Psoas muscle (tissue), 8 donors: ENCODE measurements around the gene BMP6. TPM values are rescaled to one million over a fixed set of nuclear protein-coding genes. Genes with fewer than 3 reads are reported as not detected.
"Not testable (repeated sequence)": the region's sequence is repeated elsewhere in the genome, so short reads cannot be mapped to it uniquely, and the experiment has no call there.

Source experiments
- ATAC-seq, 4 donors: fragments of 200-7000 bp; cut with Tn5 transposase; one replicate each; pipeline ENCODE4 v1.9.1; 2020; ENCODE audit warnings: moderate library complexity in 3 of 4, mild to moderate bottlenecking in 2 of 4
- DNase-seq, 2 donors: peaks; one replicate each; pipeline ENCODE4 v3.0.0-alpha.2; 2020
- H3K27ac ChIP-seq: fragments of 200-600 bp; one replicate; pipeline ENCODE4 v1.8.0; 2022
- H3K27me3 ChIP-seq, 3 donors: fragments of 200-600 bp in 1 of 3; one replicate each; pipeline versions ENCODE4 v1.6.1 to v1.8.0; 2013 to 2022; ENCODE audit warnings: low read length in 2 of 3, mild to moderate bottlenecking in 2 of 3, moderate library complexity in 1 of 3; ENCODE audit not compliant: insufficient read depth in 3 of 3
- H3K36me3 ChIP-seq, 2 donors: fragments of 200-600 bp in 1 of 2; one replicate each; pipeline versions ENCODE4 v1.6.1 to v1.8.0; 2013 to 2022; ENCODE audit warnings: low read depth in 1 of 2, mild to moderate bottlenecking in 1 of 2, moderate library complexity in 1 of 2; ENCODE audit not compliant: insufficient read depth in 1 of 2
- H3K4me1 ChIP-seq: fragments of 200-600 bp; one replicate; pipeline ENCODE4 v1.8.0; 2022
- H3K4me3 ChIP-seq: fragments of 200-600 bp; one replicate; pipeline ENCODE4 v1.8.0; 2022; ENCODE audit warnings: mild to moderate bottlenecking
- H3K9me3 ChIP-seq: fragments of 200-600 bp; one replicate; pipeline ENCODE4 v1.8.0; 2022
- CTCF ChIP-seq: fragments of 200-600 bp; IDR thresholded peaks from one replicate; pipeline ENCODE4 v1.8.0; 2022; ENCODE audit warnings: antibody characterized with exemption
- WGBS, 3 donors: extraction: QIAGEN DNeasy Blood & Tissue Kit; methylation state at CpG; one replicate each; pipeline versions ENCODE4 v1.1.6 to v1.1.7; 2013; 5-methylcytosine and 5-hydroxymethylcytosine counted together
- intact Hi-C, 2 donors: fragments of 100-400 bp; cut with DNase I; formaldehyde crosslinking; loops; one replicate each; pipeline versions ENCODE4 v1.11.0 to v1.14.2; 2022
- polyA plus RNA-seq, 3 donors: library from polyadenylated mRNA; stranded (reverse); fragments of 200-250 nt; gene quantifications; one replicate each; pipeline ENCODE4 v1.2.3, GENCODE V29; 2013
- total RNA-seq, 4 donors: library from RNA; stranded (reverse); fragmentation: NEBNext Ultra II Directional in 2 of 4; extraction: Animal tissue kit (Norgen Biotek cat#: 25700) in 2 of 4; gene quantifications; one replicate each; pipeline versions ENCODE4 v1.2.1 to v1.2.4, GENCODE V29; 2021 to 2023
- donor health status: healthy with polysubstance abuse.
- donor health status: DM: no; HTN: no; CAD: no; lungs with moderate emphysema.
- donor health status: Bipolar disorder and iron deficiency.
- donor health status: healthy.
- donor health status: DM: yes; HTN: yes; CAD: no.
- donor health status: DM: no; HTN: no; CAD: no.
- donor health status: DM: no; HTN: no; CAD: no.
- donor health status: DM: yes; HTN: yes; CAD: no.

BMP6 gene
- total and polyA plus RNA-seq, 7 donors = 0.96 to 4.9 (median 3.4) TPM

- Histone ChIP-seq H3K36me3 (peaks cover 6 to 90% of the 10 kb centered on the region in 2 donors), H3K9me3 (no peaks in the 10 kb centered on the region), H3K4me3 (no peak overlapping the region), H3K4me1 (peaks cover 5% of the 10 kb centered on the region), H3K27me3 (no peaks in the 10 kb centered on the region), H3K27ac (no peak overlapping the region)
- no peak for TF ChIP-seq CTCF
- DNase-seq (no peak), ATAC-seq (no peak)
- intact Hi-C loops = no loop called here
- WGBS, 3 donors = 91 to 97% (median 91%) methylated on average over 6 of the region's 6 CpGs
Measured at GRCh38 chr6:7896465-7896987, 170.6 kb downstream of the BMP6 start.

GRCh38 chr6:7897461-7898192, 171.7 kb downstream of the BMP6 start:
- DNase-seq (no peak), ATAC-seq (no peak)
- Histone ChIP-seq H3K4me3 (no peak overlapping the region), H3K36me3 (peaks cover 6 to 90% of the 10 kb centered on the region in 2 donors), H3K27me3 (no peaks in the 10 kb centered on the region), H3K4me1 (peaks cover 5% of the 10 kb centered on the region), H3K9me3 (no peaks in the 10 kb centered on the region), H3K27ac (no peak overlapping the region)
- intact Hi-C loops = no loop called here
- WGBS, 3 donors = 92 to 96% (median 94%) methylated on average over 9 of the region's 9 CpGs
- no peak for TF ChIP-seq CTCF

- H3K4me3 ChIP-seq, H3K27me3 ChIP-seq, intact Hi-C loops, H3K4me1 ChIP-seq, H3K27ac ChIP-seq, ATAC-seq, H3K9me3 ChIP-seq, DNase-seq: not testable (repeated sequence)
- peaks cover 8 to 90% of the 10 kb centered on the region in 2 donors for H3K36me3 ChIP-seq
- WGBS, 3 donors = 81 to 89% (median 87%) methylated on average over 8 of the region's 8 CpGs
Measured at GRCh38 chr6:7898193-7898586, 172.3 kb downstream of the BMP6 start.

- peak in 1 of 4 donors; percentile 49 for ATAC-seq
- H3K36me3 ChIP-seq = peaks cover 9 to 90% of the 10 kb centered on the region in 2 donors
- intact Hi-C loops = no loop called here
Measured at GRCh38 chr6:7899101-7899888, 173.4 kb downstream of the BMP6 start.

More at GRCh38 chr6:7899101-7899888, 173.4 kb downstream of the BMP6 start:
- 87 to 90% (median 88%) methylated on average over 5 of the region's 5 CpGs for WGBS, 3 donors
- Histone ChIP-seq H3K9me3 (no peaks in the 10 kb centered on the region), H3K4me1 (peaks cover 14% of the 10 kb centered on the region), H3K27me3 (no peaks in the 10 kb centered on the region), H3K27ac (no peak overlapping the region), H3K4me3 (no peak overlapping the region)
- no peak for TF ChIP-seq CTCF
- DNase-seq = no peak
